OCI-LY7 (cell line): Measurements from ENCODE around the gene TTYH1. TPM values are rescaled to one million over a fixed set of nuclear protein-coding genes. Genes with fewer than 3 reads are reported as not detected.

Source experiments
- BruUV-seq: library from RNA; stranded (reverse); fragments of 400-500 nt; replicated peaks from 2 replicates; lab custom pipeline; 2021; lab: Mats Ljungman, UMichigan
- CTCF ChIA-PET: fragments of 300-600 bp; sonication (Branson Sonifier 250); formaldehyde crosslinking; loops from one replicate; lab custom pipeline; 2022; ENCODE audit warnings: antibody characterized with exemption; ENCODE audit not compliant: unreplicated experiment; lab: Charles Lee
- POLR2A ChIA-PET: fragments of 300-600 bp; sonication (Branson Sonifier 250); formaldehyde crosslinking; loops from one replicate; lab custom pipeline; 2022; ENCODE audit warnings: antibody characterized with exemption; lab: Charles Lee
- DNase-seq: peaks from one replicate; pipeline ENCODE4 v3.0.0-alpha.2; 2015; ENCODE audit warnings: low spot score
- H2AFZ ChIP-seq: fragments of 200-600 bp; sonication (generic), shearing (Covaris generic); 2 replicates; pipeline ENCODE4 v1.6.1; 2014; ENCODE audit warnings: mild to moderate bottlenecking, antibody characterized with exemption, low read length, moderate library complexity
- H3K27ac ChIP-seq: fragments of 200-600 bp; sonication (generic); 2 replicates; pipeline ENCODE4 v1.5.1; 2014; ENCODE audit warnings: mixed run types, low read depth, mild to moderate bottlenecking, moderate library complexity, low read length, inconsistent platforms; ENCODE audit not compliant: poor library complexity, severe bottlenecking
- H3K36me3 ChIP-seq: fragments of 200-600 bp; sonication (generic); 2 replicates; pipeline ENCODE4 v1.6.1; 2014; ENCODE audit warnings: mild to moderate bottlenecking, antibody characterized with exemption, low read length, moderate library complexity, mixed read lengths; ENCODE audit not compliant: insufficient read depth
- H3K4me1 ChIP-seq: fragments of 200-600 bp; sonication (generic); 2 replicates; pipeline ENCODE4 v1.5.1; 2014; ENCODE audit warnings: mild to moderate bottlenecking, low read length; ENCODE audit not compliant: insufficient read depth, poor library complexity, severe bottlenecking
- H3K4me2 ChIP-seq: fragments of 200-600 bp; sonication (generic); 2 replicates; pipeline ENCODE4 v1.6.1; 2014; ENCODE audit warnings: mild to moderate bottlenecking, low read length
- H3K4me3 ChIP-seq: fragments of 200-600 bp; sonication (generic); 2 replicates; pipeline ENCODE4 v1.5.1; 2014; ENCODE audit warnings: mild to moderate bottlenecking, low read depth, low read length; ENCODE audit not compliant: poor library complexity, severe bottlenecking
- H3K79me2 ChIP-seq: fragments of 200-600 bp; sonication (generic); 2 replicates; pipeline ENCODE4 v1.6.1; 2016; ENCODE audit warnings: low read depth, mild to moderate bottlenecking, low read length, moderate library complexity, mixed read lengths; ENCODE audit not compliant: insufficient read depth
- H3K9me2 ChIP-seq: fragments of 200-600 bp; sonication (generic); 2 replicates; pipeline ENCODE4 v1.6.1; 2016; ENCODE audit warnings: mild to moderate bottlenecking, low read length, mixed read lengths; ENCODE audit not compliant: insufficient read depth
- H3K9me3 ChIP-seq: fragments of 200-600 bp; sonication (generic); 2 replicates; pipeline ENCODE4 v1.6.1; 2014; ENCODE audit warnings: mild to moderate bottlenecking, mixed run types, low read length, mixed read lengths
- H4K20me1 ChIP-seq: fragments of 200-600 bp; sonication (generic); 2 replicates; pipeline ENCODE4 v1.6.1; 2014; ENCODE audit warnings: mild to moderate bottlenecking, antibody characterized with exemption, low read length, moderate library complexity, mixed read lengths; ENCODE audit not compliant: insufficient read depth
- CTCF ChIP-seq: fragments of 200-600 bp; sonication (generic); conservative IDR thresholded peaks from 2 replicates; pipeline ENCODE4 v1.5.1; 2014; ENCODE audit warnings: mild to moderate bottlenecking, antibody characterized with exemption, low read length, moderate library complexity, mixed read lengths
- EZH2phosphoT487 ChIP-seq: fragments of 200-600 bp; sonication (generic); IDR thresholded peaks from 2 replicates; pipeline ENCODE4 v1.6.1; 2018; ENCODE audit warnings: low read depth, borderline replicate concordance, mild to moderate bottlenecking, mixed run types, antibody characterized with exemption, low read length, moderate library complexity, mixed read lengths
- intact Hi-C: fragments of 100-400 bp; cut with micrococcal nuclease; formaldehyde crosslinking; loops from one replicate; pipeline ENCODE4 v1.10.0; 2022; ENCODE audit not compliant: unreplicated experiment
- total RNA-seq, 2 experiments: library from RNA; depleted of rRNA in 1 of 2; stranded (reverse); fragments of >200 nt in 1 of 2; shearing (Covaris generic) in 1 of 2; gene quantifications; 2 replicates each; pipeline ENCODE4 v1.2.3, GENCODE V29; 2014 to 2022

TTYH1 gene
- total RNA-seq, 2 experiments from 2014 or later: 0.53 TPM; not detected in 1

GRCh38 chr19:54424660-54425381 lies 9.6 kb downstream of the TTYH1 start:
- H3K4me1 ChIP-seq: no peaks in the 10 kb centered on the region
- CTCF ChIA-PET: no interaction called here
- H3K4me3 ChIP-seq: no peak overlapping the region
- no peaks in the 10 kb centered on the region for H3K36me3 ChIP-seq
- DNase-seq: no peak
- no peak overlapping the region for H3K27ac ChIP-seq
- intact Hi-C loops: no loop called here
- H3K9me3 ChIP-seq: no peaks in the 10 kb centered on the region
- no peaks in the 10 kb centered on the region for H4K20me1 ChIP-seq
- no peaks in the 10 kb centered on the region for H3K9me2 ChIP-seq
- POLR2A ChIA-PET: interaction anchor here (0.6 to 0.7 kb wide), 2 partner anchors 14 to 95 kb away, joined by 3 read pairs; no protein-coding TSS in a partner anchor
- no peak overlapping the region for H3K4me2 ChIP-seq
- H3K79me2 ChIP-seq: no peaks in the 10 kb centered on the region
- no peak overlapping the region for H2AFZ ChIP-seq
- BruUV-seq: no TSS peak
- TF ChIP-seq EZH2phosphoT487 (no peak), CTCF (no peak)

- ChIA-PET POLR2A (interaction anchor here (0.7 kb wide), 1 partner anchor 13 kb away, joined by 3 read pairs; no protein-coding TSS in a partner anchor), CTCF (interaction anchor here (0.7 kb wide), 1 partner anchor 213 kb away, joined by 3 read pairs; no protein-coding TSS in a partner anchor)
- Histone ChIP-seq H3K4me2 (no peak overlapping the region), H3K27ac (no peak overlapping the region), H3K79me2 (no peaks in the 10 kb centered on the region), H3K9me2 (no peaks in the 10 kb centered on the region), H3K36me3 (no peaks in the 10 kb centered on the region), H2AFZ (no peak overlapping the region), H3K4me1 (no peaks in the 10 kb centered on the region), H3K9me3 (no peaks in the 10 kb centered on the region), H3K4me3 (no peak overlapping the region), H4K20me1 (no peaks in the 10 kb centered on the region)
- no TSS peak for BruUV-seq
- no peak for DNase-seq
- intact Hi-C loops: no loop called here
- TF ChIP-seq CTCF: no peak
- no peak for TF ChIP-seq EZH2phosphoT487
These were observed 10.1 kb downstream of the TTYH1 start for GRCh38 chr19:54425382-54425723.
